ENCODE results near the gene GPR6. TPM values are rescaled to one million over a fixed set of nuclear protein-coding genes. Genes with fewer than 3 reads are reported as not detected.

The GPR6 gene
- total and polyA plus RNA-seq, 8 donors, result 0.09 to 0.21 (median 0.12) TPM; not detected in 5

- H3K9me3 ChIP-seq, result no peaks in the 10 kb centered on the region
- DNase-seq (peak in 1 of 6 donors; percentile 30), ATAC-seq (no peak), FAIRE-seq (no peak)
- no peak for TF ChIP-seq CTCF (IDR thresholded peaks at IDR 0.05)
- intact Hi-C loops (cut with DNase I), result no loop called here
- WGBS, 2 donors, result 18 to 24% methylated on average over 7 to 9 of the region's 9 CpGs
- H3K27ac ChIP-seq, result no peak overlapping the region
- H3K36me3 ChIP-seq, result no peaks in the 10 kb centered on the region
- no peaks in the 10 kb centered on the region for H3K4me1 ChIP-seq
- H3K4me3 ChIP-seq, result peak overlapping the region in 1 of 4 donors; percentile 18
- peaks cover 0 to 41% (median 13%) of the 10 kb centered on the region in 4 donors for H3K27me3 ChIP-seq
Observed at GRCh38 chr6:109977791-109978173, 329 bp upstream of the GPR6 start.

GRCh38 chr6:109979033-109979921 is 1.2 kb downstream of the GPR6 start:
- Histone ChIP-seq H3K9me3 (no peaks in the 10 kb centered on the region), H3K4me3 (peak overlapping the region in 1 of 4 donors; percentile 10), H3K36me3 (no peaks in the 10 kb centered on the region), H3K4me1 (no peaks in the 10 kb centered on the region), H3K27ac (no peak overlapping the region), H3K27me3 (peaks cover 0 to 41% (median 13%) of the 10 kb centered on the region in 4 donors)
- DNase-seq, result peak in 3 of 6 donors; percentile 21 to 69 (median 54)
- 7 to 8% methylated on average over 70 to 81 of the region's 81 CpGs for WGBS, 2 donors
- no peak for TF ChIP-seq CTCF (IDR thresholded peaks at IDR 0.05)
- peak; percentile 28 to 70 (median 42) for ATAC-seq
- no peak for FAIRE-seq
- intact Hi-C loops (cut with DNase I), result no loop called here

- Histone ChIP-seq H3K27me3 (peaks cover 0 to 16% (median 7%) of the 10 kb centered on the region in 4 donors), H3K27ac (no peak overlapping the region), H3K4me1 (no peaks in the 10 kb centered on the region), H3K4me3 (no peak overlapping the region), H3K36me3 (no peaks in the 10 kb centered on the region), H3K9me3 (no peaks in the 10 kb centered on the region)
- DNase-seq (no peak), FAIRE-seq (no peak), ATAC-seq (no peak)
- WGBS, 2 donors, result 90 to 92% methylated on average over 2 of the region's 2 CpGs
- intact Hi-C loops (cut with DNase I), result no loop called here
- no peak for TF ChIP-seq CTCF (IDR thresholded peaks at IDR 0.05)
Observed at GRCh38 chr6:109984410-109984809, 6.3 kb downstream of the GPR6 start.

GRCh38 chr6:109987196-109987595 is 9.1 kb downstream of the GPR6 start:
- WGBS, 2 donors, result 81 to 92% methylated on average over 1 of the region's 1 CpG
- Histone ChIP-seq H3K9me3 (no peaks in the 10 kb centered on the region), H3K36me3 (no peaks in the 10 kb centered on the region), H3K4me1 (no peaks in the 10 kb centered on the region), H3K27ac (no peak overlapping the region), H3K4me3 (no peak overlapping the region), H3K27me3 (no peaks in the 10 kb centered on the region)
- FAIRE-seq (no peak), ATAC-seq (no peak), DNase-seq (no peak)
- TF ChIP-seq CTCF (IDR thresholded peaks at IDR 0.05), result no peak
- intact Hi-C loops (cut with DNase I), result no loop called here

All from pancreas (tissue), 10 donors.